ENCODE results near the gene WDR5.

Gene WDR5

GRCh38 chr9:134159566-134160245 lies 23.8 kb downstream of the WDR5 start:
- DNase-seq: no peak

- DNase-seq: no peak
Measured at GRCh38 chr9:134161647-134162046, 25.8 kb downstream of the WDR5 start.

DNA sequence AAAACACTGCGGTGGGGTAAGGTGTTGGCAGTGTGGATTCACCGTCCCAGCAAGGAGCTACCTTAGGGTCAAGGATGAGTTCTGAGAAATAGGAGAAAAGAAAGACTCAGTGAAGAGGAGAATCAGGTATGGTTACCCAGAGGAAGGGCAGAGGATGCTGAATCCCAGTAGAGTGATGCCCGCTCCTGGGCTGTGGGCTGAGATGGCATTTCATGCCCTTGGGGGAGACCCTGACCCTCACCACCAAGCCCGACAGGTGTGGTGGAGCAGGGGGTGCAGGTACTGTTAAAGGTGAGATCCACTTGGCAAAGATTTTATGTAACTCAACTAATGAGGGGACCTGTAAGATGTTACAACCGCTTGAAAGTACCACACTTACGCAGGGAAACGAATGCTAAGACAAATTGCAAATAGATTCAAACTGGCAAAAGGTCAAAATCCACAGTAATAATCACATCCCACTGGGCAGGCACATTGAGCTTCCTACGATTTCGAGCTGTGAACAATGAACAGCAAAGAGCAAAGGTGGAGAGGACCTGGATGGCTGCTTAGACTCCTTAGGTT lies 26.4 kb downstream of the WDR5 start:
- no peak for DNase-seq

DNA sequence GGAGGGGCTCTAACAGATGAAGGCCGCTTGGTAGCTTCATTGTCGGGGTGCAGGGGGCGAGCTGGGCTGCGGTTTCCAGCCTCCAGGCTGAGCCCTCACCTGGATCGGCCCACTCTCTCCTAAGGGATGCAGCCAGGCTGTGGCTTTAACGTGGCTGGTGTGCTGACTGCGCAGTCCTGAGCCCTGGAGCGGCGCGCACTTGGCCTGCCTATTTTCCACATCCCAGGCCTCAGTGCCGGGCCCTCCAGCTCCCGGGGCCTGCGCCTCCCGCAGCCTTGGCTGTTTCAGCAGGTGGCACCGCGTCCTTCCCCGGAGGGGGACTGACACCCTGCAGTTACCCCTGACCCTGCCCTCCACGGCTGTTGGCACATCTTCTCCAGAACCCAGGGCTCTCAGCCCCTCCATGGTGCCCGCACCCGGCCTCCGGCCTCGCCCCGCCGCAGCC lies 27.1 kb downstream of the WDR5 start:
- DNase-seq: no peak

- DNase-seq: no peak
Measured at GRCh38 chr9:134163371-134164196, 27.7 kb downstream of the WDR5 start.

DNA sequence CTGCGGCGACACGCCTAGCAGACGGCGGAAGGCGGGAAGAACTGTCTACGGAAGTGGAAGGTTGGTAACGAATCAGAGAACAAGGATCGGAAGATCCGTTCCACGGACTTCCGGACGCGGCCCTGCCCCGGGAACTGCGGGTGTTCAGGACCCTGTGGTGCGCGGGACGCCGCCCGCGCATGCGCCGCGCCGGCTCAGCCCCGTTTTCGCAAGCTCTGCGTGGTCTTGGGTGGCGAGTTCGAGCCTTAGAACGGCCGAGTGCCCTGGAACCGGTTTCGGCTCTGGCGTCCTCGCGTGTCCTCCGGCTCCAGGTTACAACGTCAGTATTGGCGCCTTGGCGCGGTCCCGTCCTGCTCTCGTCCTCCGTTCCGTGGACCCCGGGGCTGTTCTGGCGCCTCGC lies 29.0 kb downstream of the WDR5 start:
- no peak for DNase-seq

- DNase-seq: no peak
Measured at GRCh38 chr9:134165357-134166315, 29.8 kb downstream of the WDR5 start.

DNA sequence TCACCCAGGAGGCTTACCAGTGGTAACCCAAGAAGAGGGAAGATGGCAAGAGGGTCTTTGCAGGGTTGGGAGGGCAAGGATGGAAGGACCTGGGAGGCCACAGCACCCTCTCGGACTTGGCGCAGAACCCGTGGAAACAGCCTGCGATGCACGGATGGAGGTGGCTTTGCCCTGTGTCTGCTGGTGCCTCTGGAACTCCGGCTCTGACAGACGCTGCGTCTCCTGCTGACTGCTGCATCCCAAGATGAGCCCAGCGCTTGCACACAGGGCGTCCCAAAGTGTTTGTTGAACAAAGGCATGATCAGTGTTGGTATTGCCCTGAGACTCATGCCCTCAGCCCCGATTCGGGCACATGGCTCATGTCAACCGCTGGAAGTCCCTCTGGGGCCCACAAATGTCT lies 30.5 kb downstream of the WDR5 start:
- no peak for DNase-seq

- no peak for DNase-seq
Measured at GRCh38 chr9:134167530-134167931, 31.6 kb downstream of the WDR5 start.

DNA sequence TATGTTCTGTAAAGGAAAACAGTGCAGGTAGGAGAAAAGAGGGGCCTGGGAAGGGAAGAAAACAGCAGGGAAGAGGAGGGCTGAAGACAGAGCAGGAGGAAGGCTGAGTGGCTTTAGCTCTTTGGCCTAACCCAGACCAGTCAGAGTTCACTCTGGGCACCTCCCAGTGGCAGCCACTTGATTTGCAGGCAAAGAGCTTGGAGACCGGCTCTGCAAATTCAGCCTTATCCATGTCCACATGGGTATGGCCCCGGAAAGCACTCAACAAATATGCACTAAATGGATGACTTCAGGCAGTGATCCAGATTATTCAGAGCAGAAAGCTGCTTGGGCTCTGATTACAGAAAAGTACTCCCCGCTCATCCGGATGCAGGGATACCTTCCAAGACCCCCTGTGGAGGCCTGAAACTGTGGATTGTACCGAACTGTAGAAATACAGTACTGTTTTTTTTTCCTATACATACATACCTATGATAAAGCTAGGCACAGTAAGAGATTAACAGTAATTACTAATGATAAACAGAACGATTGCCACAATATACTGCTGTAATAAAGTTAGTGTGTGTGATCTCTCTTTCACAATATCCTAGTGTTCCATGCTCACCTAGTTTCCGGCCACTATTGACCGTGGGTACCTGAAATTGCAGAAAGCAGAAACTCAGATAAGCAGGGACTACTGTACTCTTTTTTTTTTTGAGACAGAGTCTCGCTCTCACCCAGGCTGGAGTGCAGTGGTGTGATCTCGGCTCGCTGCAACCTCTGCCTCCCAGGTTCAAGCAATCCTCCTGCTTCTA lies 33.1 kb downstream of the WDR5 start:
- DNase-seq: no peak

DNA sequence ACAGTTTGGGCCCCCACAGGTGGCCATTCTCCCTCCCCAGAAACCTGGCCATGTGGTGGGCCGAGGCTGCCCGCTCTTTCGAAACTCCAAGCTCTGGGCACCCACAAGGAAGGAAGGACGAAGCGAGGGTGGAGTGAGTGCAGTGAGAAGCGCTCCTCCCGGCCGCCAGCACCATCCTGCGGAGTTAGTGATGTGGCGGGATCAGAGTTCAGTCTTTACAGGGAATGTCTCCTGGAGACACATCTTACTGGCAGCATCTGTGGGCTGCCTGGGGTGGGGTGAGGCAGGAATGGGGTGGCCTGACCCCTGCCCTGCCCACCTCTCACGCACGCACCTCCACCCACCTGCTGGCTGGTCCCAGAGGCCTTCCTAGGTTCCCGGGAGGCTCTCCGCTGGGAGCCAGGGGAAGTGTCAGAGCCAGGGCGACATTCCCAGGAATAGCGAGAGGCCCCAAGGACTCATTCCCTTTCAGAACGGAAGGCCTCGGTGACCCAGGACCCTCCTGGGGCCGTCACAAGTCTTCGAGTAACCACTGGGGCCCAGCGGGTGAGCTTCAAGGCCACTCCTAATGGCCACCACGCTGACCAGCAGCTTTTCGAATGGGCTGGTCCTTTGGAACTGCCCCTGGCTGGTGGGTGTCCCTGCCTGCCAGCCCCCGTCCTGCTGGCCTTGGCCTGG lies 34.0 kb downstream of the WDR5 start:
- DNase-seq: no peak

DNA sequence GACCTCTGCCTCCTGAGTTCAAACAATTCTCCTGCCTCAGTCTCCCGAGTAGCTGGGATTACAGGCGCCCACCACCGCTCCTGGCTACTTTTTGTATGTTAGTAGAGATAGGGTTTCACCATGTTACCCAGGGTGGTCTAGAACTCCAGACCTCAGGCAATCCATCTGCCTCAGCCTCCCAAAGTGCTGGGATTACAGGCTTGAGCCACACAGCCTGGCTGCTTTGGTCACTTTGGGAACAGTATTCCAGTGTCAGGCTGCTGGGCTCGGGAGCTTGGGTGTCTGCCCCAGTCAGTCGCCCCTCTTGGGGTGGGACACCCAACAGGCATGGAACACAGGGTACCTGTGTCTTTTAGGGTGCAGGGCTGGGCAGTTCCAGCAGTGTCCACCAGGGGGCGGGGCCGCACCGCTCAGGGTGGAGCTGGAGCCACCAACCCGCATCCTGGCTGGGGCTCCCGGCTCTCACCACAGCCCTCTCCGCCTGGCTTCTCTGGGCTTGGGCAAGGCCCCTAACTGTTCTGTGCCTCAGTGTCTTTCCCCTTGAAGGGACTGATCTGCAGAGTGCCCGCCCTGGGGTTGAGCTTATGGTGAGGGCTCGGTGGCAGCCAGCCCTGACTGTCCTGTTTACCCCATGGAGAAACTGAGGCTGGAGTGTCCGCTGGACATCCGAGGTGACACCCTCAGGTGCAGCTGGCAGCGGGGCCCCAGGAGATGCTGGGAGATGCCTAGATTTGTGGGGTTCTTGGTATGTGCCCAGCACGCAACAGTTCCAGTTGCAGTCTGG lies 34.8 kb downstream of the WDR5 start:
- DNase-seq: no peak

DNA sequence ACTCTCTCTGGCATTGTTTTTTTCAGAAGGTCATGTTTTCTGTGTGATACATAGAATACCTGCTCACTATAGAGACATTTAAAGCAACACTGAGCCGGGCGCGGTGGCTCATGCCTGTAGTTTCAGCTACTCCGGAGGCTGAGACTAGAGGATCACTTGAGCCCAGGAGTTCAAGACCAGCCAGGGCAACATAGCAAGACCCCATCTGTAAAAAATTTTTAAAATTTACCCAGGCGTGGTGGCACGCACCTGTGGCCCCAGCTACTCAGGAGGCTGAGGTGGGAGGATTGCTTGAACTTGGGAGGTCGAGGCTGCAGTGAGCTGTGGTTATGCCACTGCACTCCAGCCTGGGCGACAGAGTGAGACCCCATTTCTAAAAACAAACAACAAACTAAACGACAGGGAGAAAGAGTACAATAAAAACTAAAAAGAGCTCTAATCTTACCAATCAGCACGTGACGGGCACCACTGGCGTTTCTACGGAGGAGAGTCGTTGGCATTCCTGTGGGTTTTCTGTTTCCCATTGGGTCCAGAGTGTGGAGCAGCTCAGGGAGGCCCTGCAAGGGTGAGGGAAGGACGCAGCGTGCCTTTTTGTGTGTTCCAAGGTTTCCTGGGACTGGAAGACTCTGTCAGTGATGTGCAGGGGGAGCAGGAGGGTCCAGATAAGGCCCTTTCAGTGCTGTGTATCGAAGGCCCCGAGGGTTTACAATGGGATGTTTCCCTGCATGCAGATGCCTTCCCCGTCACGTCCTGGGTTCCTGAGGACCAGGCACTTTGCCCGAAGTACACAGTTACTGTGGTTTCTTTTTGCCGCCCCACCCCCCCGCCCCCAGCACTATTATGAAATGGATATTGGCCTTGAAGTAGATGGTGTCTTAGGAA lies 35.7 kb downstream of the WDR5 start:
- DNase-seq: no peak

GRCh38 chr9:134172198-134173126 lies 36.6 kb downstream of the WDR5 start:
- DNase-seq: no peak

DNA sequence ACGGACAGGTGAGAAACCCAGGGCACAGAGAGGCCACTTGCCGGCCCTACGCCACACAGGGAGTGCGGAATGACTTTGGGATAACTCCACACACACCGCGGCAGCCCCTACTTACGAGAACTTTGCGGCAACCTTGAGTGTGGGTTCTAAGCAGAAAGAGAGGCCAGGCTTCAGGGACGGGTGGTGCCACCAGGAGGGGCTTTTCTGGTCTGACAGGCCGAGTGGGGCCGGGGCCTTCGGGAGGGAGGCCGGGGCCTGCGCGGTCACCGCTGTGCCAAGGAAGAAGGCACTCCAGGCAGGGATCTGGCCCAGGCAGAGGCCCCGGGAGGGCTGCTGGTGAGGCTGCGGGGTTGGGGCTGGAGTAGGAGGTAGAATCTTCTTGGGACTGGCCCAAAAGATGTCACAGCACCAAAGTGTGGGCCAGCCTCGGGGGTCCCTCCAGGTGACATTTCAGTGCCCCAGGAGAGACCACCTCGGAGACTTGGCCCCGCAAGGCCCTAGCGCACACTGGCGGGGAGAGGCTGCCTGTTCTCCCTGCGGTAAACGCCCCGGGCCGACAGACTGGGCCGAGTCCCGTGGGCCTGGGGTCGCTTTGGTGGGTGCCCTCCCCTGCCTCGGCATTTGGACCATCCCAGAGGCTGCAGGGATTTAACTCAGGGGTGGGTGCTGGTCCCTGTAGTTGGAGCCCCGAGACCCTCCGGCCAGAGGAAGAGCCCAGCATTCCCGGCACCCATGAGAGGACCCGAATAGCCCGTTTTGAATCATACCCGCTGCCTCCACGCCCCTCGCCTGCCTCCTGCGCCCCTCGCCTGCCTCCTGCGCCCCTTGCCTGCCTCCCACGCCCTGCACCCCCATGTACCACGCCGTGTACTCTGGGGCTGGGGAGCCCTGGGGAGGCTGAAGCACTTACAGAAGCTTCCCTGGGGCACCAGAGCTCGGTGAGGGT lies 37.5 kb downstream of the WDR5 start:
- no peak for DNase-seq

- DNase-seq: no peak
Measured at GRCh38 chr9:134174073-134174449, 38.2 kb downstream of the WDR5 start.

Data from NCI-H1436 treated with DMSO at 0.1 percent for 48 hours (cell line).